NCI-H146 treated with DMSO at 0.1 percent for 48 hours (cell line): Measurements from ENCODE around the gene TBC1D16.

Source experiments
- DNase-seq: peaks from one replicate; lab custom pipeline; 2025; ENCODE audit not compliant: unreplicated experiment; lab: John Stamatoyannopoulos, UW

Gene TBC1D16

GRCh38 chr17:79919862-79920720, 115.6 kb downstream of the TBC1D16 start:
- no peak for DNase-seq

GRCh38 chr17:79919164-79919585, 116.5 kb downstream of the TBC1D16 start:
- DNase-seq: no peak

- no peak for DNase-seq
Observed at GRCh38 chr17:79918581-79919163, 117.0 kb downstream of the TBC1D16 start.

- DNase-seq: no peak
Observed at GRCh38 chr17:79917902-79918484, 117.7 kb downstream of the TBC1D16 start.

GRCh38 chr17:79916991-79917901, 118.4 kb downstream of the TBC1D16 start:
- no peak for DNase-seq

GRCh38 chr17:79916506-79916905, 119.2 kb downstream of the TBC1D16 start:
- DNase-seq: no peak

GRCh38 chr17:79915850-79916430, 119.7 kb downstream of the TBC1D16 start:
- DNase-seq: peak; percentile 67

GRCh38 chr17:79914813-79915740, 120.6 kb downstream of the TBC1D16 start:
- DNase-seq: peak; percentile 57

- no peak for DNase-seq
Observed at GRCh38 chr17:79913896-79914812, 121.5 kb downstream of the TBC1D16 start.

- DNase-seq: no peak
Observed at GRCh38 chr17:79913451-79913850, 122.2 kb downstream of the TBC1D16 start.

GRCh38 chr17:79912552-79913330, 122.9 kb downstream of the TBC1D16 start:
- DNase-seq: no peak

GRCh38 chr17:79911430-79912399, 124.0 kb downstream of the TBC1D16 start:
- no peak for DNase-seq

- no peak for DNase-seq
Observed at GRCh38 chr17:79910985-79911361, 124.7 kb downstream of the TBC1D16 start.

- no peak for DNase-seq
Observed at GRCh38 chr17:79909121-79909520, 126.6 kb downstream of the TBC1D16 start.

- DNase-seq: no peak
Observed at GRCh38 chr17:79907850-79908249, 127.8 kb downstream of the TBC1D16 start.

GRCh38 chr17:79907217-79907715, 128.4 kb downstream of the TBC1D16 start:
- DNase-seq: no peak
